HL-60/S4 treated with phorbol 12-myristate 13-acetate at 8.2 ng/mL for 4 days and 3 days (cell line): ENCODE data around the gene MKI67.
"Not testable (repeated sequence)": the region's sequence is repeated elsewhere in the genome, so short reads cannot be mapped to it uniquely, and the experiment has no call there.

Source experiments
- in situ Hi-C: fragments of 300-500 bp; cut with MboI; formaldehyde crosslinking; loops from 2 replicates; pipeline ENCODE4 v1.15.0; 2022; ENCODE audit warnings: low sequenced_read_pairs

The MKI67 gene

GRCh38 chr10:128110339-128110738 is 15.9 kb downstream of the MKI67 start:
- in situ Hi-C loops = no loop called here

- in situ Hi-C loops = no loop called here
Observed at GRCh38 chr10:128109707-128110106, 16.5 kb downstream of the MKI67 start.

- in situ Hi-C loops = no loop called here
Observed at GRCh38 chr10:128105383-128105782, 20.8 kb downstream of the MKI67 start.

GRCh38 chr10:128103229-128103714 is 23.0 kb downstream of the MKI67 start:
- in situ Hi-C loops = no loop called here

GRCh38 chr10:128102480-128103228 is 23.6 kb downstream of the MKI67 start:
- in situ Hi-C loops = no loop called here

GRCh38 chr10:128101901-128102300 is 24.3 kb downstream of the MKI67 start:
- in situ Hi-C loops = no loop called here

- in situ Hi-C loops = no loop called here
Observed at GRCh38 chr10:128099901-128100300, 26.3 kb downstream of the MKI67 start.

- in situ Hi-C loops = no loop called here
Observed at GRCh38 chr10:128098631-128099030, 27.6 kb downstream of the MKI67 start.

- in situ Hi-C loops = no loop called here
Observed at GRCh38 chr10:128097783-128098182, 28.4 kb downstream of the MKI67 start.

- in situ Hi-C loops = no loop called here
Observed at GRCh38 chr10:128096486-128097199, 29.6 kb downstream of the MKI67 start.

GRCh38 chr10:128095753-128096469 is 30.3 kb downstream of the MKI67 start:
- in situ Hi-C loops = no loop called here

GRCh38 chr10:128095027-128095752 is 31.0 kb downstream of the MKI67 start:
- in situ Hi-C loops = no loop called here

GRCh38 chr10:128094596-128094995 is 31.6 kb downstream of the MKI67 start:
- in situ Hi-C loops = not testable (repeated sequence)

- in situ Hi-C loops = no loop called here
Observed at GRCh38 chr10:128092454-128092853, 33.8 kb downstream of the MKI67 start.

- in situ Hi-C loops = no loop called here
Observed at GRCh38 chr10:128091636-128092210, 34.5 kb downstream of the MKI67 start.

GRCh38 chr10:128087884-128088709 is 38.1 kb downstream of the MKI67 start:
- in situ Hi-C loops = no loop called here

GRCh38 chr10:128087146-128087883 is 38.9 kb downstream of the MKI67 start:
- in situ Hi-C loops = no loop called here

- in situ Hi-C loops = no loop called here
Observed at GRCh38 chr10:128086003-128086863, 40.0 kb downstream of the MKI67 start.
